Loucy (cell line): Measurements from ENCODE around the gene CSF3R.
A peak's percentile ranks its signal among the peaks of the same experiment; 100 is the strongest.

Source experiments
- H2AFZ ChIP-seq: fragments of 200-600 bp; sonication (generic); 2 replicates; pipeline ENCODE4 v1.6.0; 2016; ENCODE audit warnings: antibody characterized with exemption, mild to moderate bottlenecking, low read length, moderate library complexity
- H3F3A ChIP-seq: fragments of 200-600 bp; 2 replicates; pipeline ENCODE4 v1.6.0; 2016; ENCODE audit warnings: antibody characterized with exemption, low read depth, mild to moderate bottlenecking
- H3K27me3 ChIP-seq: fragments of 200-600 bp; sonication (generic); 2 replicates; pipeline ENCODE4 v1.6.1; 2014; ENCODE audit warnings: low read length, mild to moderate bottlenecking; ENCODE audit not compliant: insufficient read depth, poor library complexity, severe bottlenecking
- H3K36me3 ChIP-seq: fragments of 200-600 bp; sonication (generic); 2 replicates; pipeline ENCODE4 v1.6.1; 2016; ENCODE audit warnings: low read length; ENCODE audit not compliant: insufficient read depth
- H3K4me1 ChIP-seq: fragments of 200-600 bp; sonication (generic); 2 replicates; pipeline ENCODE4 v1.5.1; 2014; ENCODE audit warnings: low read length, mild to moderate bottlenecking; ENCODE audit not compliant: insufficient read depth, poor library complexity, severe bottlenecking
- H3K4me2 ChIP-seq: fragments of 200-600 bp; sonication (generic); 2 replicates; pipeline ENCODE4 v1.6.0; 2014; ENCODE audit warnings: antibody characterized with exemption, low read length, low read depth, mild to moderate bottlenecking; ENCODE audit not compliant: poor library complexity, severe bottlenecking
- H3K4me3 ChIP-seq: fragments of 200-600 bp; sonication (generic); 2 replicates; pipeline ENCODE4 v1.5.1; 2014; ENCODE audit warnings: low read length, mild to moderate bottlenecking, mixed read lengths; ENCODE audit not compliant: poor library complexity, severe bottlenecking
- H3K79me2 ChIP-seq: fragments of 200-600 bp; sonication (generic); 2 replicates; pipeline ENCODE4 v1.6.1; 2014; ENCODE audit warnings: low read length; ENCODE audit not compliant: insufficient read depth
- H3K9ac ChIP-seq: fragments of 200-600 bp; sonication (generic); 2 replicates; pipeline ENCODE4 v1.6.0; 2014; ENCODE audit warnings: mild to moderate bottlenecking, low read depth, low read length, moderate library complexity; ENCODE audit not compliant: poor library complexity, severe bottlenecking
- H3K9me2 ChIP-seq: fragments of 200-600 bp; sonication (generic); replicated peaks from 2 replicates; pipeline ENCODE4 v1.6.1; 2016; ENCODE audit warnings: low read depth, low read length, mixed read lengths
- H3K9me3 ChIP-seq: fragments of 200-600 bp; sonication (generic); 2 replicates; pipeline ENCODE4 v1.6.1; 2014; ENCODE audit warnings: mild to moderate bottlenecking, antibody characterized with exemption, low read length, low read depth; ENCODE audit not compliant: insufficient read depth
- H4K20me1 ChIP-seq: fragments of 200-600 bp; sonication (generic); 2 replicates; pipeline ENCODE4 v1.6.0; 2014; ENCODE audit warnings: antibody characterized with exemption, low read length, mild to moderate bottlenecking; ENCODE audit not compliant: insufficient read depth, poor library complexity, severe bottlenecking
- CTCF ChIP-seq: fragments of 200-600 bp; sonication (generic); conservative IDR thresholded peaks from 2 replicates; pipeline ENCODE4 v1.5.1; 2014; ENCODE audit warnings: mild to moderate bottlenecking, antibody characterized with exemption, low read length
- EZH2phosphoT487 ChIP-seq: fragments of 200-600 bp; IDR thresholded peaks from 2 replicates; pipeline ENCODE4 v1.6.1; 2018; ENCODE audit warnings: antibody characterized with exemption, mild to moderate bottlenecking, moderate library complexity, borderline replicate concordance

CSF3R gene

GRCh38 chr1:36446746-36447145, 36.0 kb downstream of the CSF3R start:
- H3K9me3 ChIP-seq = no peaks in the 10 kb centered on the region
- peaks cover 9% of the 10 kb centered on the region for H3K4me1 ChIP-seq
- no peaks in the 10 kb centered on the region for H4K20me1 ChIP-seq
- no peak overlapping the region for H3K4me3 ChIP-seq
- no peaks in the 10 kb centered on the region for H3K36me3 ChIP-seq
- 0 out of 2 replicates have a peak overlapping the region, but pooled peaks have one; percentile 50 for H2AFZ ChIP-seq
- H3K4me2 ChIP-seq = no peak overlapping the region
- H3K27me3 ChIP-seq = no peaks in the 10 kb centered on the region
- no peaks in the 10 kb centered on the region for H3K9me2 ChIP-seq
- H3F3A ChIP-seq = no peaks in the 10 kb centered on the region
- H3K9ac ChIP-seq = no peak overlapping the region
- TF ChIP-seq EZH2phosphoT487 (no peak), CTCF (no peak)
- no peaks in the 10 kb centered on the region for H3K79me2 ChIP-seq

GRCh38 chr1:36446271-36446670, 36.4 kb downstream of the CSF3R start:
- no peak overlapping the region for H3K4me3 ChIP-seq
- no peaks in the 10 kb centered on the region for H3K36me3 ChIP-seq
- H4K20me1 ChIP-seq = no peaks in the 10 kb centered on the region
- no peak overlapping the region for H2AFZ ChIP-seq
- H3K4me1 ChIP-seq = peaks cover 9% of the 10 kb centered on the region
- H3K79me2 ChIP-seq = no peaks in the 10 kb centered on the region
- no peaks in the 10 kb centered on the region for H3K27me3 ChIP-seq
- H3K9me3 ChIP-seq = no peaks in the 10 kb centered on the region
- no peak overlapping the region for H3K9ac ChIP-seq
- no peaks in the 10 kb centered on the region for H3F3A ChIP-seq
- H3K4me2 ChIP-seq = no peak overlapping the region
- peak; percentile 74 for TF ChIP-seq CTCF
- no peak for TF ChIP-seq EZH2phosphoT487
- H3K9me2 ChIP-seq = no peaks in the 10 kb centered on the region

- Histone ChIP-seq H3K9me2 (no peaks in the 10 kb centered on the region), H3K4me3 (no peak overlapping the region), H3K9ac (no peak overlapping the region), H3F3A (no peaks in the 10 kb centered on the region), H2AFZ (no peak overlapping the region), H4K20me1 (no peaks in the 10 kb centered on the region), H3K9me3 (no peaks in the 10 kb centered on the region), H3K4me2 (no peak overlapping the region), H3K4me1 (peaks cover 6% of the 10 kb centered on the region), H3K79me2 (no peaks in the 10 kb centered on the region), H3K36me3 (no peaks in the 10 kb centered on the region), H3K27me3 (no peaks in the 10 kb centered on the region)
- TF ChIP-seq CTCF (no peak), EZH2phosphoT487 (no peak)
Observed at GRCh38 chr1:36443297-36443696, 39.4 kb downstream of the CSF3R start.
